WTC11 (cell line): ENCODE measurements around the gene WDR91. TPM values are rescaled to one million over a fixed set of nuclear protein-coding genes. Genes with fewer than 3 reads are reported as not detected.

Experiments used
- ATAC-seq: fragments of 200-7000 bp; cut with Tn5 transposase; 2 replicates; pipeline ENCODE4 v1.10.0; 2021; ENCODE audit warnings: mild to moderate bottlenecking, moderate library complexity
- CTCF ChIA-PET: fragments of 300-600 bp; sonication (Branson Sonifier 250); formaldehyde crosslinking; loops from one replicate; lab custom pipeline; 2021; ENCODE audit warnings: antibody characterized with exemption; lab: Charles Lee
- POLR2A ChIA-PET: fragments of 350-600 bp; sonication (Branson Sonifier 250); formaldehyde crosslinking; loops from one replicate; lab custom pipeline; 2021; ENCODE audit warnings: antibody characterized with exemption; lab: Charles Lee
- DNase-seq: peaks from one replicate; pipeline ENCODE4 v3.0.0; 2021; ENCODE audit warnings: low spot score
- H3K27ac Mint-ChIP-seq: 2 replicates; pipeline ENCODE4 v1.8.0; 2021; ENCODE audit warnings: mixed read lengths
- H3K27me3 Mint-ChIP-seq: 2 replicates; pipeline ENCODE4 v1.8.0; 2021; ENCODE audit warnings: low read depth, mild to moderate bottlenecking, moderate library complexity, mixed read lengths
- H3K36me3 Mint-ChIP-seq: 2 replicates; pipeline ENCODE4 v1.8.0; 2021; ENCODE audit warnings: mixed read lengths
- H3K4me1 Mint-ChIP-seq: 2 replicates; pipeline ENCODE4 v1.8.0; 2022; ENCODE audit warnings: mixed read lengths
- H3K4me3 Mint-ChIP-seq: 2 replicates; pipeline ENCODE4 v1.8.0; 2021; ENCODE audit warnings: mild to moderate bottlenecking, moderate library complexity, mixed read lengths
- H3K9me3 Mint-ChIP-seq: 2 replicates; pipeline ENCODE4 v1.8.0; 2021; ENCODE audit warnings: mixed read lengths
- CBFB ChIP-seq: sonication (generic); formaldehyde crosslinking; IDR thresholded peaks from 2 replicates; pipeline ENCODE4 v1.8.1; 2022; ENCODE audit warnings: mild to moderate bottlenecking, low read depth, missing genetic modification reagents
- ESRRA ChIP-seq: sonication (generic); formaldehyde crosslinking; IDR thresholded peaks from 2 replicates; pipeline ENCODE4 v1.8.1; 2022; ENCODE audit warnings: mild to moderate bottlenecking, missing genetic modification reagents, borderline replicate concordance
- FOXK1 ChIP-seq: sonication (generic); formaldehyde crosslinking; IDR thresholded peaks from 2 replicates; pipeline ENCODE4 v1.8.0; 2022; ENCODE audit warnings: mild to moderate bottlenecking, moderate library complexity, missing genetic modification reagents
- MYBL2 ChIP-seq: sonication (generic); formaldehyde crosslinking; IDR thresholded peaks from 2 replicates; pipeline ENCODE4 v1.8.1; 2023; ENCODE audit warnings: mild to moderate bottlenecking, moderate library complexity, missing genetic modification reagents
- NFATC4 ChIP-seq: fragments of 250-450 bp; sonication (Bioruptor Pico); IDR thresholded peaks from 2 replicates; pipeline ENCODE4 v1.9.0; 2021; ENCODE audit warnings: mild to moderate bottlenecking
- NFYB ChIP-seq: sonication (generic); formaldehyde crosslinking; conservative IDR thresholded peaks from 2 replicates; pipeline ENCODE4 v1.8.0; 2022; ENCODE audit warnings: low read depth, missing genetic modification reagents
- NR1H2 ChIP-seq: sonication (generic); formaldehyde crosslinking; IDR thresholded peaks from 2 replicates; pipeline ENCODE4 v1.9.0; 2021; ENCODE audit warnings: mild to moderate bottlenecking, moderate library complexity, missing genetic modification reagents
- NR2C2 ChIP-seq: sonication (generic); formaldehyde crosslinking; IDR thresholded peaks from 2 replicates; pipeline ENCODE4 v1.8.0; 2022; ENCODE audit warnings: mild to moderate bottlenecking, missing genetic modification reagents
- RELA ChIP-seq: sonication (generic); formaldehyde crosslinking; IDR thresholded peaks from 2 replicates; pipeline ENCODE4 v1.8.1; 2022; ENCODE audit warnings: missing genetic modification reagents, mild to moderate bottlenecking, borderline replicate concordance
- TCF7 ChIP-seq: sonication (generic); formaldehyde crosslinking; IDR thresholded peaks from 2 replicates; pipeline ENCODE4 v1.8.0; 2022; ENCODE audit warnings: mild to moderate bottlenecking, low read depth, missing genetic modification reagents, moderate library complexity
- TEAD1 ChIP-seq: sonication (generic); formaldehyde crosslinking; IDR thresholded peaks from 2 replicates; pipeline ENCODE4 v1.8.0; 2022; ENCODE audit warnings: mild to moderate bottlenecking, missing genetic modification reagents
- TP53 ChIP-seq: sonication (generic); formaldehyde crosslinking; IDR thresholded peaks from 2 replicates; pipeline ENCODE4 v1.8.1; 2023; ENCODE audit warnings: mild to moderate bottlenecking, missing genetic modification reagents
- ZBTB21 ChIP-seq: sonication (generic); formaldehyde crosslinking; IDR thresholded peaks from 2 replicates; pipeline ENCODE4 v1.8.1; 2023; ENCODE audit warnings: mild to moderate bottlenecking, missing genetic modification reagents, borderline replicate concordance
- ZNF219 ChIP-seq: sonication (generic); formaldehyde crosslinking; IDR thresholded peaks from 2 replicates; pipeline ENCODE4 v1.8.0; 2023; ENCODE audit warnings: missing genetic modification reagents, mild to moderate bottlenecking, borderline replicate concordance
- ZNF416 ChIP-seq: fragments of 250-450 bp; sonication (Bioruptor Pico); IDR thresholded peaks from 2 replicates; pipeline ENCODE4 v1.9.0; 2021; ENCODE audit warnings: mild to moderate bottlenecking, inconsistent platforms
- total RNA-seq: library from RNA; stranded (reverse); gene quantifications from 3 replicates; pipeline ENCODE4 v1.2.3, GENCODE V29; 2021
- TF ChIP-seq, protein P1 (sequence below): sonication (generic); formaldehyde crosslinking; IDR thresholded peaks from 2 replicates; pipeline ENCODE4 v1.8.0; 2022; ENCODE audit warnings: mild to moderate bottlenecking, missing genetic modification reagents
- TF ChIP-seq, protein P2 (sequence below): sonication (generic); formaldehyde crosslinking; IDR thresholded peaks from 2 replicates; pipeline ENCODE4 v1.8.0; 2022; ENCODE audit warnings: mild to moderate bottlenecking, missing genetic modification reagents
- TF ChIP-seq, protein P3 (sequence below): fragments of 250-450 bp; sonication (Bioruptor Pico); IDR thresholded peaks from 2 replicates; pipeline ENCODE4 v1.9.0; 2021; ENCODE audit warnings: mild to moderate bottlenecking
- TF ChIP-seq, protein P4 (sequence below): fragments of 250-450 bp; sonication (Bioruptor Pico); conservative IDR thresholded peaks from 2 replicates; pipeline ENCODE4 v1.9.0; 2021; ENCODE audit warnings: mild to moderate bottlenecking
- TF ChIP-seq, protein P5 (sequence below): sonication (generic); formaldehyde crosslinking; IDR thresholded peaks from 2 replicates; pipeline ENCODE4 v1.8.0; 2023; ENCODE audit warnings: missing genetic modification reagents
- TF ChIP-seq, protein P6 (sequence below): fragments of 250-450 bp; sonication (Bioruptor Pico); IDR thresholded peaks from 2 replicates; pipeline ENCODE4 v1.9.0; 2021; ENCODE audit warnings: moderate library complexity, mild to moderate bottlenecking, inconsistent platforms, borderline replicate concordance

Gene WDR91
- total RNA-seq, 1 experiment from 2014 or later = 12.0 TPM

DNA sequence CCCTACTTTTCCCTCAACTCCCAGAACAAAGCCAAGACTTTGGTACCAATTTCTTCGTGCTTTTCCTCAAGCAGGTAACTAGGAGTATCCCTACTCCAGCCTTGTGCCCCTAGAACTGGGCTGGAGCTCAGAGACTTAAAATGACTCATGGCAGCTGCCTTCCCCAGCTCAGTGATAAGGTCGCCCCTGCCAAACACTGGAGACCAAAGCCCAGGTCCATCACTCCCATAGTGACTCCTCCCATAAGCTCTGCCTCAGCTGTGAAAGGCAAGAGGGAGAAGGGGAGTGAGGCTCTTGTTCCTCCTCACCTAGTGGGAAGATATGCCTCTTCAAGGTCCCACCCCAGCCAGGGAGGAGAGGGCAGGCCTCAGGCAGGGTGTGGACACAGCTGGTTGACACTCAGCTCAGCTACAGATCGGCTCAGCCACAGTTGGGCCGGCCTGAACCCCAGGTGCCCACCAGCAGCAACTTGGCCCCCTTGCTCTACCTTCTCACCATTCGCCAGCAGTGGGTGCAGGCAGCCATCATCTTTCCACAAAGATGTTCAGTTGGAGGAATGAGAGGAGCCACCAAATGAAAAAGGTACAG, 27.0 kb downstream of the WDR91 start:
- TF ChIP-seq RELA (CRISPR knock-in tag) = no peak
- no peak for TF ChIP-seq TCF7 (CRISPR knock-in tag)
- TF ChIP-seq, protein P1, sequence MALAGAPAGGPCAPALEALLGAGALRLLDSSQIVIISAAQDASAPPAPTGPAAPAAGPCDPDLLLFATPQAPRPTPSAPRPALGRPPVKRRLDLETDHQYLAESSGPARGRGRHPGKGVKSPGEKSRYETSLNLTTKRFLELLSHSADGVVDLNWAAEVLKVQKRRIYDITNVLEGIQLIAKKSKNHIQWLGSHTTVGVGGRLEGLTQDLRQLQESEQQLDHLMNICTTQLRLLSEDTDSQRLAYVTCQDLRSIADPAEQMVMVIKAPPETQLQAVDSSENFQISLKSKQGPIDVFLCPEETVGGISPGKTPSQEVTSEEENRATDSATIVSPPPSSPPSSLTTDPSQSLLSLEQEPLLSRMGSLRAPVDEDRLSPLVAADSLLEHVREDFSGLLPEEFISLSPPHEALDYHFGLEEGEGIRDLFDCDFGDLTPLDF (CRISPR knock-in tag) = no peak
- TF ChIP-seq, protein P2, sequence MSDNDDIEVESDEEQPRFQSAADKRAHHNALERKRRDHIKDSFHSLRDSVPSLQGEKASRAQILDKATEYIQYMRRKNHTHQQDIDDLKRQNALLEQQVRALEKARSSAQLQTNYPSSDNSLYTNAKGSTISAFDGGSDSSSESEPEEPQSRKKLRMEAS = no peak
- TF ChIP-seq, protein P3, sequence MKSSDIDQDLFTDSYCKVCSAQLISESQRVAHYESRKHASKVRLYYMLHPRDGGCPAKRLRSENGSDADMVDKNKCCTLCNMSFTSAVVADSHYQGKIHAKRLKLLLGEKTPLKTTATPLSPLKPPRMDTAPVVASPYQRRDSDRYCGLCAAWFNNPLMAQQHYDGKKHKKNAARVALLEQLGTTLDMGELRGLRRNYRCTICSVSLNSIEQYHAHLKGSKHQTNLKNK (CRISPR knock-in tag) = no peak
- no peak for TF ChIP-seq ESRRA
- TF ChIP-seq NFATC4 (CRISPR knock-in tag) = no peak
- TF ChIP-seq, all 79 proteins: peak for 0
- H3K36me3 Mint-ChIP-seq = peaks cover 66% of the 10 kb centered on the region
- CTCF ChIA-PET = no interaction called here

DNA sequence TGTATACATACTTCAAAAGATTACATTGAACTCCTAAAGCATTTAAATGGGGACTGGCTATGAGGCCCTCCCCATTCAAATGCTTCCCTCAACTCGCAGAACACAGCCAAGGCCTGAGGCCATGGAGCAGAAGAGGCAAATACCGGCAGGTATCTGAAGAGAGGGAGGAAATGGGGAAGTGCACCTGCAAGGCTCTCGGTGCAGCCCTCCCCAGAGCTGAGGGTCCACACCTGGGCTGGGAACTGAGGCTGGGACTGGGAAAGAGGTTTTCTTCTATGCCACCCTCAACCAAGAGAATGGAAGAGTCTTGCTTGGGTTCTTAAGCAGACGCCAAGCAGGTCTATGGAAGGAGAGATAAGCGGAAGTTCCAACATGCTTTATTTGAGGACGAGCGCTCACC, 27.8 kb downstream of the WDR91 start:
- Mint-ChIP-seq H3K27ac (no peak overlapping the region), H3K36me3 (peaks cover 72% of the 10 kb centered on the region), H3K27me3 (no peaks in the 10 kb centered on the region), H3K4me1 (no peaks in the 10 kb centered on the region), H3K4me3 (no peak overlapping the region), H3K9me3 (peaks cover 50% of the 10 kb centered on the region)
- ChIA-PET CTCF (no interaction called here), POLR2A (no interaction called here)
- TF ChIP-seq NR2C2 (CRISPR knock-in tag) = no peak
- DNase-seq = no peak
- ATAC-seq = no peak

More for the DNA sequence above, 27.0 kb downstream of the WDR91 start:
- POLR2A ChIA-PET = no interaction called here
- Mint-ChIP-seq H3K4me3 (no peak overlapping the region), H3K4me1 (no peaks in the 10 kb centered on the region), H3K9me3 (peaks cover 41% of the 10 kb centered on the region), H3K27ac (no peak overlapping the region), H3K27me3 (no peaks in the 10 kb centered on the region)
- no peak for DNase-seq
- no peak for ATAC-seq

DNA sequence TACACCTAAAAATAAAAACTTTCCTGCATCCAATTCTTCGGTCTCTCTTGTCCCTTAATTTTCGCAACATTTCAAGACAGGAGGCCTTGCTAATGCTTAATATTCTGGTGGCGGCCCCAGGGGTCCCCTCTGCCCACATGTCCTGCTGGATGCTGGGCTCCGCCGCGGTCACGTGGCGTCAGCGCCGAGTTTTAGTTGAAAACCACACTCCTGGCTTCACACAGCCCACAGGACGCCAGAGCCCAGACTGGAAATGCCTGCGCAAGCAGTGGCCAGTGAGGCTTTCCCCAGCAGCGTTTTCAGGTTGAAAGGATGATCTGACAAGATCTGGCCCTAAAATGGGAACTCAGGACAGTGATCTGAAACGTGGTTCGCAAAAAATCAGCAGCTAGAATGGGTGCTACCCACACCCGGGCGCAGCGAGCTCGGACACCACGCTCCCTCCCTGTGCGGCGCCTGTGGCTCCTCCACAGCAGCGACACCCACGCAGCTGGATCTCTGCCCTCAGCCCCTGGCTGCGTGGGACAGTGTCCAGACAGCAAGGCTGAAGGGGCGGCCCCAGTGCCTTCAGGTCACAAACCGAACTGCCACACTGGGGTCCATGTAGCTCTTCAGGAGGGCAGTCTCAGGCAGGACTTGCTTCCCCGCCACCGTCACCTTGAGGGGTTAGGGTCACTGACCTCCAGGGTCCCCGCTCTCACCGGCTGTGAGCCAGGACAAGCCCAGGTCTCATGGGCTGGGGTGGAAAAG, 29.2 kb downstream of the WDR91 start:
- Mint-ChIP-seq H3K4me3 (no peak overlapping the region), H3K27me3 (no peaks in the 10 kb centered on the region), H3K36me3 (peaks cover 68% of the 10 kb centered on the region), H3K4me1 (peaks cover 12% of the 10 kb centered on the region), H3K27ac (no peak overlapping the region), H3K9me3 (peaks cover 51% of the 10 kb centered on the region)
- DNase-seq (no peak), ATAC-seq (no peak)
- POLR2A ChIA-PET = no interaction called here
- CTCF ChIA-PET = no interaction called here
- TF ChIP-seq TP53 (CRISPR knock-in tag) (no peak), NR1H2 (CRISPR knock-in tag) (no peak)

DNA sequence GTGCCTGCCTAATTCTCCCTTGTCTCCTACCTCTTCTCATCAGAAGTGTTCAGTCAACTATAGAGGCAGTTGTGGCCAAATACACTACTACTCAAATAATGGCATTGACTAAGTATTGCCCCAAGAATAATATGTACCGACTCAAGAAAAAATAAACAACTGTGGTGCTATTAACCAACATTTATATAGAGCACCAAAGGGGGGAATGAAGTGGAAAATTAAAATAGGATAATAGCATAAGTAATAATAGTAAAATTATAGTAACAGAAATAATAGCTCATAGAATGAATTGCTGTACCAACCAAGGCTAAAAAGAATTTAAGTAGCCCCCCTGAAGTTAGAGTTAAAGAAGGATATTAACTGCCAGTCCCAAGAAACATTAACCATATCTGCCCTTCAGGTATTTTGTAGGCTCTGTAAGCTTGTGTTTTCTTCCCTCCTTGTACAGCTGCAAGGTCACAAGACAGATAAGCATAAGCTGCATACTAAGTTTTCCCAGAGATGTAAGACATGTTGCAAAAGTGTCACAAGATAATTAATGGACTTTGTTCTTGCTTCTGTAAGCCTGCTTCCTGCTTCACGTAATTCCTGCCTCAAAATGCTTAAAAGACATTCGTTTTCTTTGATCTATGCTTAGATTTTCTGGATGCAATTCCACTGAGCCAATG, 29.9 kb downstream of the WDR91 start:
- ChIA-PET POLR2A (no interaction called here), CTCF (no interaction called here)
- ATAC-seq (no peak), DNase-seq (no peak)
- H3K4me3 Mint-ChIP-seq = no peak overlapping the region
- H3K27me3 Mint-ChIP-seq = no peaks in the 10 kb centered on the region
- H3K9me3 Mint-ChIP-seq = peaks cover 51% of the 10 kb centered on the region
- no peak overlapping the region for H3K27ac Mint-ChIP-seq
- peaks cover 66% of the 10 kb centered on the region for H3K36me3 Mint-ChIP-seq
- peaks cover 18% of the 10 kb centered on the region for H3K4me1 Mint-ChIP-seq
- TF ChIP-seq, protein P1 (CRISPR knock-in tag) = no peak
- no peak for TF ChIP-seq CBFB
- TF ChIP-seq, protein P4, sequence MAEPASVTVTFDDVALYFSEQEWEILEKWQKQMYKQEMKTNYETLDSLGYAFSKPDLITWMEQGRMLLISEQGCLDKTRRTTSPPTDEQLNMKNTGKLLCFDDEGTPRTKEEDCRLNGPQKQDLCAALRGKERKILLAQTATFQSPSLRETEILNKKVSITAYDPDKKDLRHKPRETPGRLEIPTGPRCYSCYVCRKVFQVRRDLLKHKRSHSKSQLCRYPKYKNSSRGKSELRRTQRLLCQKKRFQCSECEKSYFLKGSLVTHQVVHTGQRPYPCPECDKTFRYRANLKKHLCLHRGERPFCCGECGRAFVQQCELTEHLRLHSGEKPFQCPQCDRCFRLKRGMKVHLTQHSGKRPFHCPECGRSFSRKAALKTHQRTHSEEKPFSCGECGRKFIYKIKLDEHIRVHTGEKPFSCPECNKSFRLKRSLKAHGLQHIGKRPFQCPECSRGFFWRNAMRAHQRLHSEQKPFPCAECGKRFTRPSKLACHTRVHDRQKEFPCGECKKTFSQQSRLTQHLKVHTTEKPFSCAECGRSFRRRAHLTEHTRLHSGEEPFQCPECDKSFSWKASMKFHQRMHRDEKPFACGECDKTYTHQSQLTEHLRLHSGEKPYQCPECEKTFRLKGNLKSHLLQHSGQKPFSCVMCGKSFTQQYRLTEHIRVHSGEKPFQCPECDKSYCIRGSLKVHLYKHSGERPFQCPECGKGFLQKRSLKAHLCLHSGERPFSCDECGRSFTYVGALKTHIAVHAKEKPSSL (CRISPR knock-in tag) = no peak
- TF ChIP-seq, protein P5, sequence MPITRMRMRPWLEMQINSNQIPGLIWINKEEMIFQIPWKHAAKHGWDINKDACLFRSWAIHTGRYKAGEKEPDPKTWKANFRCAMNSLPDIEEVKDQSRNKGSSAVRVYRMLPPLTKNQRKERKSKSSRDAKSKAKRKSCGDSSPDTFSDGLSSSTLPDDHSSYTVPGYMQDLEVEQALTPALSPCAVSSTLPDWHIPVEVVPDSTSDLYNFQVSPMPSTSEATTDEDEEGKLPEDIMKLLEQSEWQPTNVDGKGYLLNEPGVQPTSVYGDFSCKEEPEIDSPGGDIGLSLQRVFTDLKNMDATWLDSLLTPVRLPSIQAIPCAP (CRISPR knock-in tag) = no peak
- no peak for TF ChIP-seq NFYB (CRISPR knock-in tag)
- no peak for TF ChIP-seq RELA (CRISPR knock-in tag)
- no peak for TF ChIP-seq ZNF416 (CRISPR knock-in tag)
- no peak for TF ChIP-seq TEAD1
- TF ChIP-seq ZBTB21 (CRISPR knock-in tag) = no peak
- TF ChIP-seq MYBL2 = no peak
- no peak for TF ChIP-seq ZNF219
- TF ChIP-seq, protein P6, sequence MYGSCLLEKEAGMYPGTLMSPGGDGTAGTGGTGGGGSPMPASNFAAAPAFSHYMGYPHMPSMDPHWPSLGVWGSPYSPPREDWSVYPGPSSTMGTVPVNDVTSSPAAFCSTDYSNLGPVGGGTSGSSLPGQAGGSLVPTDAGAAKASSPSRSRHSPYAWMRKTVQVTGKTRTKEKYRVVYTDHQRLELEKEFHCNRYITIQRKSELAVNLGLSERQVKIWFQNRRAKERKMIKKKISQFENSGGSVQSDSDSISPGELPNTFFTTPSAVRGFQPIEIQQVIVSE = no peak
- TF ChIP-seq FOXK1 = no peak
